Measurements from ENCODE around the gene NPFFR2. TPM values are rescaled to one million over a fixed set of nuclear protein-coding genes. Genes with fewer than 3 reads are reported as not detected.

Gene NPFFR2
- total and polyA plus RNA-seq, 4 donors: 0.05 TPM; not detected in 3

- Histone ChIP-seq H3K36me3 (ENCODE audit: control insufficient read depth in 4 of 4, insufficient read depth in 3 of 4, low read depth in 1 of 4, low read length in 3 of 4) (no peaks in the 10 kb centered on the region), H3K27ac (ENCODE audit: low read depth in 1 of 2, low read length in 2 of 2) (no peak overlapping the region), H3K4me1 (ENCODE audit: control insufficient read depth in 4 of 4, insufficient read depth in 4 of 4, low read length in 3 of 4) (no peaks in the 10 kb centered on the region), H3K27me3 (ENCODE audit: control insufficient read depth in 4 of 4, insufficient read depth in 4 of 4, low read length in 3 of 4) (no peaks in the 10 kb centered on the region), H3K9me3 (ENCODE audit: control insufficient read depth in 4 of 4, low read length in 3 of 4) (no peaks in the 10 kb centered on the region), H3K9ac (ENCODE audit: low read depth in 1 of 2, low read length in 2 of 2) (no peak overlapping the region), H3K4me3 (ENCODE audit: low read depth in 1 of 3, low read length in 3 of 3) (no peak overlapping the region)
- DNase-seq (ENCODE audit: low spot score): no peak
- 89% methylated on average over 3 of the region's 3 CpGs for WGBS
- TF ChIP-seq HNF4G (IDR thresholded peaks at IDR 0.05) (no peak), NR2F2 (IDR thresholded peaks at IDR 0.05) (no peak), EGR1 (IDR thresholded peaks at IDR 0.05; ENCODE audit: low read depth in 2 of 2) (no peak), SP1 (IDR thresholded peaks at IDR 0.05) (no peak), HNF4A (conservative IDR thresholded peaks at IDR 0.05) (no peak), RXRA (IDR thresholded peaks at IDR 0.05) (no peak), GABPA (IDR thresholded peaks at IDR 0.05 in 1 of 2, conservative IDR thresholded peaks at IDR 0.05 in 1 of 2) (no peak)
Measured at GRCh38 chr4:72118017-72118416, 86.2 kb downstream of the NPFFR2 start.

GRCh38 chr4:72119946-72120345 lies 88.1 kb downstream of the NPFFR2 start:
- Histone ChIP-seq H3K4me3 (ENCODE audit: low read depth in 1 of 3, low read length in 3 of 3) (no peak overlapping the region), H3K4me1 (ENCODE audit: control insufficient read depth in 4 of 4, insufficient read depth in 4 of 4, low read length in 3 of 4) (no peaks in the 10 kb centered on the region), H3K9me3 (ENCODE audit: control insufficient read depth in 4 of 4, low read length in 3 of 4) (no peaks in the 10 kb centered on the region), H3K27ac (ENCODE audit: low read depth in 1 of 2, low read length in 2 of 2) (no peak overlapping the region), H3K9ac (ENCODE audit: low read depth in 1 of 2, low read length in 2 of 2) (no peak overlapping the region), H3K36me3 (ENCODE audit: control insufficient read depth in 4 of 4, insufficient read depth in 3 of 4, low read depth in 1 of 4, low read length in 3 of 4) (no peaks in the 10 kb centered on the region), H3K27me3 (ENCODE audit: control insufficient read depth in 4 of 4, insufficient read depth in 4 of 4, low read length in 3 of 4) (no peaks in the 10 kb centered on the region)
- TF ChIP-seq RXRA (IDR thresholded peaks at IDR 0.05): no peak
- 65% methylated on average over 3 of the region's 3 CpGs for WGBS
- no peak for DNase-seq (ENCODE audit: low spot score)

- no peak for DNase-seq (ENCODE audit: low spot score)
- no peak overlapping the region for H3K4me3 ChIP-seq (ENCODE audit: low read depth in 1 of 3, low read length in 3 of 3)
- no peaks in the 10 kb centered on the region for H3K36me3 ChIP-seq (ENCODE audit: control insufficient read depth in 4 of 4, insufficient read depth in 3 of 4, low read depth in 1 of 4, low read length in 3 of 4)
- H3K27me3 ChIP-seq (ENCODE audit: control insufficient read depth in 4 of 4, insufficient read depth in 4 of 4, low read length in 3 of 4): no peaks in the 10 kb centered on the region
- H3K9ac ChIP-seq (ENCODE audit: low read depth in 1 of 2, low read length in 2 of 2): no peak overlapping the region
- no peaks in the 10 kb centered on the region for H3K4me1 ChIP-seq (ENCODE audit: control insufficient read depth in 4 of 4, insufficient read depth in 4 of 4, low read length in 3 of 4)
- TF ChIP-seq REST (IDR thresholded peaks at IDR 0.05) (no peak), HNF4A (conservative IDR thresholded peaks at IDR 0.05) (no peak), FOXA1 (IDR thresholded peaks at IDR 0.05) (no peak), TAF1 (conservative IDR thresholded peaks at IDR 0.05) (no peak), ATF3 (IDR thresholded peaks at IDR 0.05) (no peak), MAX (IDR thresholded peaks at IDR 0.05) (no peak)
- no peak overlapping the region for H3K27ac ChIP-seq (ENCODE audit: low read depth in 1 of 2, low read length in 2 of 2)
- H3K9me3 ChIP-seq (ENCODE audit: control insufficient read depth in 4 of 4, low read length in 3 of 4): no peaks in the 10 kb centered on the region
Measured at GRCh38 chr4:72128741-72129140, 96.9 kb downstream of the NPFFR2 start.

Data from liver (tissue), 9 donors.